ENCODE results near the gene RPL4.

Gene RPL4

DNA sequence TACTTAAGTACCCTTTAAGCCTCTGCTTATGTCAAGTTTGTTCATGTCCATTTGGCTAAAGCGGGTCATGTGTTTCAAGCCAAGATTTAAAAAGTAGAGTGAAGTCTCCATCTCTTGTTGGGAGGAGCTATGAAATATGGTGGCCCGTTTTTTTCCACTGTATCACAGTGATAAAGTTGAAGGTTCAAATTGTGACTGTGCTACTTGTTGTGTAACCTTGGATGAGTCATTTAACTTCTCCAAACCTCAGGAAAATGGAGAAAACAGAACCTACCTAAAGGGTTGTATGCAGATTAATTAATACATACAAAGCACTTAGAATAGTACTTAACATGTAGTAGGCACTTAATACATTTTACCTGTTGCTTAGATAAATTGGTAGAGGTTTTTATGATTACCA lies 50.5 kb downstream of the RPL4 start:
- no peak for DNase-seq (ENCODE audit: low spot score)

DNA sequence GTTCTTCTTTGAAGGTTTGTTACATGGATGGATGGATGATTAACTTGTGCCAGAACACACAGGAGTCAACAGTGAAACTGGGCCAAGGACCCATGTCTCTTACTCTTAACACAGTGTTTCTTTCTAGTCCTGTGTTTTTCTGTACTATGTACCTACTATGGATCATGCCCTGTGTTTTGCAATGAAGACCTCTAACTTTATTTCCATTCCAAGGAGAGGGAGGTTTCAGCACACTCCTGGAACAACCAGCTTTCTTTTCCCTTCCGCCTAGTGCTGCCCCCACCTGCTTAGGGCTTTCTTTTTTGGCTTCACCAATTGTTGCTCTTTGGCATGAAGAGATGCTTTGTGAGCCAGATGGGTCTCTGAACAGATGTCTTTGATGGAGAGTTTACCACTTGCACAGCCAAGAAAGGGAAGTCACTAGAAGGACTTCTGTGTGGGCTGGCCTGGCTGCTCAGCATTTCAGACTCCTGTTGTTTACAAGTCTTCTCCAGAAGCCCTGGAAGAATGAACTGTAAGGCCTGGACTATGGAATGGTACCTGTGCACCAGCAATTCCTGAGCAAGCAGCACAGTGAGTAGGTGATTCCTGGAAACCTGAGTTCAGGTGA lies 51.6 kb downstream of the RPL4 start:
- DNase-seq (ENCODE audit: low spot score) = no peak

- no peak for DNase-seq (ENCODE audit: low spot score)
Measured at GRCh38 chr15:66452420-66452819, 52.2 kb downstream of the RPL4 start.
